A549 (cell line): ENCODE data around the gene LCP1. TPM values are rescaled to one million over a fixed set of nuclear protein-coding genes. Genes with fewer than 3 reads are reported as not detected.

Experiments used
- ATAC-seq, 2 experiments: fragments of 200-7000 bp in 1 of 2; fragments of >200 bp in 1 of 2; cut with Nextera tagmentation in 1 of 2; cut with Tn5 transposase in 1 of 2; 3 replicates each; pipeline versions ENCODE4 v1.8.0 to v1.9.1; 2018 to 2020; ENCODE audit warnings: mild to moderate bottlenecking in 1 of 2, moderate library complexity in 1 of 2
- CTCF ChIA-PET: fragments of 300-600 bp; sonication (Branson Sonifier 250); formaldehyde crosslinking; extraction: SDS; loops from one replicate; lab custom pipeline; 2021; ENCODE audit warnings: antibody characterized with exemption, inconsistent platforms; lab: Yijun Ruan, JAX
- POLR2A ChIA-PET: fragments of 350-600 bp; formaldehyde crosslinking; extraction: SDS; loops from one replicate; lab custom pipeline; 2021; ENCODE audit warnings: antibody characterized with exemption, inconsistent platforms; lab: Yijun Ruan, JAX
- DNase-seq, 2 experiments: peaks; one replicate each; pipeline versions ENCODE4 v3.0.0 to v3.0.0-alpha.2; 2011 to 2016; ENCODE audit warnings: low read depth in 1 of 2, low spot score in 1 of 2
- FAIRE-seq: peaks from 2 replicates; lab custom pipeline; 2011; peaks lifted over from hg19 to GRCh38; lab: Jason Lieb, UNC
- H3K27ac ChIP-seq, 2 experiments: fragments of >200 bp; sonication (Bioruptor Twin); formaldehyde crosslinking; 3 replicates each; pipeline ENCODE4 v1.5.1; 2016 to 2017
- H3K4me1 ChIP-seq: fragments of >200 bp; sonication (Bioruptor Twin); formaldehyde crosslinking; 3 replicates; pipeline ENCODE4 v1.6.1; 2016
- H3K4me2 ChIP-seq: fragments of >200 bp; sonication (Bioruptor Twin); formaldehyde crosslinking; 3 replicates; pipeline ENCODE4 v1.6.1; 2016
- H3K4me3 ChIP-seq: fragments of >200 bp; sonication (Bioruptor Twin); formaldehyde crosslinking; 3 replicates; pipeline ENCODE4 v1.5.1; 2016
- H3K9me3 ChIP-seq: fragments of >200 bp; sonication (Bioruptor Twin); formaldehyde crosslinking; 3 replicates; pipeline ENCODE4 v1.6.1; 2016
- CBX8 ChIP-seq: fragments of 200-600 bp; sonication (generic); IDR thresholded peaks from 2 replicates; pipeline ENCODE4 v1.6.1; 2016
- CEBPB ChIP-seq, 2 experiments: fragments of >200 bp in 1 of 2; sonication (Bioruptor Twin) in 1 of 2; formaldehyde crosslinking in 1 of 2; IDR thresholded peaks; 2 replicates each; pipeline ENCODE4 v1.6.1; 2012 to 2016
- CHD4 ChIP-seq: fragments of 200-600 bp; sonication (generic); IDR thresholded peaks from 2 replicates; pipeline ENCODE4 v1.6.1; 2016; ENCODE audit warnings: antibody characterized with exemption, mild to moderate bottlenecking, borderline replicate concordance
- EP300 ChIP-seq, 2 experiments: fragments of >200 bp; sonication (Bioruptor Twin); formaldehyde crosslinking; IDR thresholded peaks; 2 replicates in 1 of 2; 3 replicates in 1 of 2; pipeline ENCODE4 v1.6.1; 2016 to 2017
- FOSB ChIP-seq: fragments of 250-450 bp; sonication (Bioruptor Pico); IDR thresholded peaks from 2 replicates; pipeline ENCODE4 v1.5.0; 2020; ENCODE audit warnings: mild to moderate bottlenecking, moderate library complexity
- HDAC2 ChIP-seq: fragments of 200-600 bp; sonication (generic); IDR thresholded peaks from 2 replicates; pipeline ENCODE4 v1.6.1; 2016
- HEYL ChIP-seq: fragments of 250-450 bp; sonication (Bioruptor Pico); IDR thresholded peaks from 2 replicates; pipeline ENCODE4 v1.8.0; 2021; ENCODE audit warnings: mild to moderate bottlenecking, moderate library complexity
- HOXA7 ChIP-seq: fragments of 250-450 bp; sonication (Bioruptor Pico); IDR thresholded peaks from 2 replicates; pipeline ENCODE4 v1.5.0; 2020; ENCODE audit warnings: mild to moderate bottlenecking, moderate library complexity
- HOXB13 ChIP-seq: fragments of 250-450 bp; sonication (Bioruptor Pico); IDR thresholded peaks from 2 replicates; pipeline ENCODE4 v1.5.0; 2020; ENCODE audit warnings: low read depth, mild to moderate bottlenecking, moderate library complexity
- HOXB5 ChIP-seq: fragments of 250-450 bp; sonication (Bioruptor Pico); IDR thresholded peaks from 2 replicates; pipeline ENCODE4 v1.5.0; 2020; ENCODE audit warnings: mild to moderate bottlenecking, moderate library complexity
- JUN ChIP-seq, 2 experiments: fragments of >200 bp; sonication (Bioruptor Twin); formaldehyde crosslinking; IDR thresholded peaks; 2 replicates in 1 of 2; 3 replicates in 1 of 2; pipeline ENCODE4 v1.6.1; 2016 to 2017
- JUNB ChIP-seq: fragments of >200 bp; sonication (Bioruptor Twin); formaldehyde crosslinking; IDR thresholded peaks from 2 replicates; pipeline ENCODE4 v1.6.1; 2016
- MAZ ChIP-seq: fragments of 150-350 bp; IDR thresholded peaks from 2 replicates; pipeline ENCODE4 v1.6.1; 2014; ENCODE audit warnings: antibody characterized with exemption, low read depth, low read length, borderline replicate concordance
- NFE2L2 ChIP-seq: fragments of 150-350 bp; conservative IDR thresholded peaks from 2 replicates; pipeline ENCODE4 v1.6.1; 2014; ENCODE audit warnings: low read length
- NPAS2 ChIP-seq: fragments of 250-450 bp; sonication (Bioruptor Pico); IDR thresholded peaks from 2 replicates; pipeline ENCODE4 v1.8.0; 2022; ENCODE audit warnings: mild to moderate bottlenecking, moderate library complexity, borderline replicate concordance
- NR3C1 ChIP-seq: fragments of >200 bp; sonication (Bioruptor Twin); formaldehyde crosslinking; IDR thresholded peaks from 3 replicates; pipeline ENCODE4 v1.6.1; 2017
- POLR2A ChIP-seq: IDR thresholded peaks from 2 replicates; pipeline ENCODE4 v1.6.1; 2012; ENCODE audit warnings: mild to moderate bottlenecking, low read length
- RARB ChIP-seq: fragments of 250-450 bp; sonication (Bioruptor Pico); IDR thresholded peaks from 2 replicates; pipeline ENCODE4 v1.8.0; 2021; ENCODE audit warnings: mild to moderate bottlenecking, moderate library complexity
- RCOR1 ChIP-seq: fragments of 150-350 bp; IDR thresholded peaks from 2 replicates; pipeline ENCODE4 v1.6.1; 2014; ENCODE audit warnings: antibody characterized with exemption, low read length, low read depth
- RFX5 ChIP-seq: fragments of 450-650 bp; IDR thresholded peaks from 2 replicates; pipeline ENCODE4 v1.7.1; 2014; ENCODE audit warnings: antibody characterized with exemption, mild to moderate bottlenecking, moderate library complexity
- RNF2 ChIP-seq: fragments of 200-600 bp; sonication (generic); IDR thresholded peaks from 2 replicates; pipeline ENCODE4 v1.6.1; 2016; ENCODE audit warnings: low read depth, mild to moderate bottlenecking, antibody characterized with exemption, moderate library complexity, borderline replicate concordance
- SREBF2 ChIP-seq: fragments of 450-650 bp; IDR thresholded peaks from 2 replicates; pipeline ENCODE4 v1.6.1; 2014; ENCODE audit warnings: mild to moderate bottlenecking, moderate library complexity
- TFCP2L1 ChIP-seq: fragments of 250-450 bp; sonication (Bioruptor Pico); IDR thresholded peaks from 2 replicates; pipeline ENCODE4 v1.5.0; 2021; ENCODE audit warnings: mild to moderate bottlenecking
- ZC3H11A ChIP-seq: fragments of 450-650 bp; IDR thresholded peaks from 2 replicates; pipeline ENCODE4 v1.6.1; 2014; ENCODE audit warnings: antibody characterized with exemption, mild to moderate bottlenecking
- ZNF302 ChIP-seq: fragments of 250-450 bp; sonication (Bioruptor Pico); IDR thresholded peaks from 2 replicates; pipeline ENCODE4 v1.9.0; 2021; ENCODE audit warnings: inconsistent platforms, mild to moderate bottlenecking, moderate library complexity
- WGBS: methylation state at CpG from one replicate; pipeline ENCODE4 v1.1.6; 2017; ENCODE audit errors: missing lambda C conversion rate; 5-methylcytosine and 5-hydroxymethylcytosine counted together
- polyA plus RNA-seq, 4 experiments: library from polyadenylated mRNA; depleted of rRNA in 3 of 4; stranded (reverse); fragments of >200 nt; fragmentation: RNase III in 1 of 4; extraction: RNeasy Plus Mini Kit Qiagen cat#74134 plus additional on column Dnase treatment in 1 of 4; gene quantifications; 2 replicates in 3 of 4; 3 replicates in 1 of 4; pipeline ENCODE4 v1.2.3, GENCODE V29; 2011 to 2017
- TF ChIP-seq, protein P1 (sequence below): IDR thresholded peaks from 2 replicates; pipeline ENCODE4 v1.6.1; 2012
- TF ChIP-seq, protein P2 (sequence below): fragments of 200-600 bp; sonication (generic); IDR thresholded peaks from 2 replicates; pipeline ENCODE4 v1.6.1; 2016; ENCODE audit warnings: antibody characterized with exemption, mild to moderate bottlenecking, moderate library complexity
- TF ChIP-seq, protein P3 (sequence below): IDR thresholded peaks from 2 replicates; pipeline ENCODE4 v1.6.1; 2012; ENCODE audit warnings: low read depth, borderline replicate concordance
- TF ChIP-seq, protein P4 (sequence below): fragments of 150-350 bp; IDR thresholded peaks from 2 replicates; pipeline ENCODE4 v1.6.1; 2014; ENCODE audit warnings: low read depth, mild to moderate bottlenecking, low read length
- TF ChIP-seq, protein P5 (sequence below): fragments of >200 bp; sonication (Bioruptor Twin); formaldehyde crosslinking; IDR thresholded peaks from 3 replicates; pipeline ENCODE4 v1.6.1; 2016

The LCP1 gene
- polyA plus RNA-seq, 2 of the 4 experiments (the other 2 are of a cell fraction), result 0.09 to 0.19 TPM

DNA sequence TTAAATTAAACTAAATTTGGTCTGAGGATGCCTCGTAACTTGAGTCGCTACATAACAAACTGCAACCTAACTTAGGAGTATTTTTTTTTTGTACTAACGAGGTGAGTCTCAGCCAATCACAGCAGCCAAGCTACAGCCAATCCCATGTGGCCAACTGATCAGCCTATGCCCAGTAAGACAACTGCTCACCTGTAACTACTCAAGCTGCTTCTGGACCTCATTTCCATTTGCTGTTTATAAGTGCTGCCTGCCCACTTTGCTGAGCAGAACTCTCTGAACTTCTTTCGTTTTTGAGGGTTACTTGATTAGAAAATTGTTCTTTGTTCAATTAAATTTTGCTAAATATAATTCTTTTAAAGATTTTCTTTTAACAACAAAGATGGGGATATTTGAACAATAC, 81.0 kb downstream of the LCP1 start:
- ChIA-PET POLR2A (no interaction called here), CTCF (no interaction called here)
- H3K27ac ChIP-seq, result no peak overlapping the region
- WGBS, result 61% methylated on average over 4 of the region's 4 CpGs
- no peak overlapping the region for H3K4me3 ChIP-seq
- no peak overlapping the region for H3K4me2 ChIP-seq
- TF ChIP-seq HOXB13 (CRISPR knock-in tag) (no peak), JUN (IDR thresholded peaks at IDR 0.05) (no peak), NR3C1 (no peak), SREBF2 (no peak), CEBPB (IDR thresholded peaks at IDR 0.05) (no peak), HOXA7 (no peak), HEYL (CRISPR knock-in tag) (no peak), NPAS2 (CRISPR knock-in tag) (no peak), EP300 (IDR thresholded peaks at IDR 0.05) (no peak), NFE2L2 (no peak), HOXB5 (CRISPR knock-in tag) (no peak), HDAC2 (no peak), RCOR1 (no peak), ZC3H11A (no peak), RNF2 (no peak), TFCP2L1 (CRISPR knock-in tag) (no peak), RFX5 (no peak)
- TF ChIP-seq, protein P1, sequence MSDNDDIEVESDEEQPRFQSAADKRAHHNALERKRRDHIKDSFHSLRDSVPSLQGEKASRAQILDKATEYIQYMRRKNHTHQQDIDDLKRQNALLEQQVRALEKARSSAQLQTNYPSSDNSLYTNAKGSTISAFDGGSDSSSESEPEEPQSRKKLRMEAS, result no peak
- peaks cover 19% of the 10 kb centered on the region; the same call in 2 of the 3 replicates for H3K4me1 ChIP-seq
- FAIRE-seq (no peak), ATAC-seq (no peak), DNase-seq (no peak)
- H3K9me3 ChIP-seq, result no peaks in the 10 kb centered on the region

DNA sequence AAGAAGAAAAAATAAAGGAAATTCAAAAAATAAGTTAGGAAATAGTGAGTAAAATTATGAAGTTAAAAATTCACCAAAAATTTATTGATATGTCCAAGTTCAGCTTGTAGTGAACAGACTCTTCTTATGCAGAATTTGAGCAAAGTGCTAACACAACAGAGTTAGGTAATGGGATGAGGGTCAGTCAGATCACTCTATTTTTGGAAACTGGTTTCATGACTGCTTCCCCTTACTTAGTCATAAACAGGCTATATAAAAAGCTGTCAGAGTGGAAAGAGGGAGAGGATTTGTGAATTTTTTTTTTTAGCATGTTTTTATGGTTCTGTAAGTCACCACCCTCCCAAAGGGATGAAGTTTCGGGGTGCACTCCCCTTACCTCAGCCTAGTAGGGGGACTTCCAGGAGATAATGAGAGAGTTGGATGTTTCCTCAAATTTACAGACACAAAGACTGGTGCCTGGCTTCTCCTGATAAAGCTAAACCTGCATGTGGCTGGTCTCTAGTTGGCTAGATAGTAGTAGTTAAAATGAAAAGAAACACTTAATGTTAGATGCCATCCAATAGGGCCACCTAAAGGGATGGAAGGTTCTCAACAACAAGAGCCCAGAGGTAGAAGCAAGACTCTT, 81.7 kb downstream of the LCP1 start:
- ATAC-seq (no peak), FAIRE-seq (no peak), DNase-seq (no peak)
- no peak overlapping the region for H3K4me2 ChIP-seq
- H3K4me1 ChIP-seq, result peaks cover 19% of the 10 kb centered on the region; the same call in 2 of the 3 replicates
- ChIA-PET CTCF (no interaction called here), POLR2A (no interaction called here)
- TF ChIP-seq, protein P2, sequence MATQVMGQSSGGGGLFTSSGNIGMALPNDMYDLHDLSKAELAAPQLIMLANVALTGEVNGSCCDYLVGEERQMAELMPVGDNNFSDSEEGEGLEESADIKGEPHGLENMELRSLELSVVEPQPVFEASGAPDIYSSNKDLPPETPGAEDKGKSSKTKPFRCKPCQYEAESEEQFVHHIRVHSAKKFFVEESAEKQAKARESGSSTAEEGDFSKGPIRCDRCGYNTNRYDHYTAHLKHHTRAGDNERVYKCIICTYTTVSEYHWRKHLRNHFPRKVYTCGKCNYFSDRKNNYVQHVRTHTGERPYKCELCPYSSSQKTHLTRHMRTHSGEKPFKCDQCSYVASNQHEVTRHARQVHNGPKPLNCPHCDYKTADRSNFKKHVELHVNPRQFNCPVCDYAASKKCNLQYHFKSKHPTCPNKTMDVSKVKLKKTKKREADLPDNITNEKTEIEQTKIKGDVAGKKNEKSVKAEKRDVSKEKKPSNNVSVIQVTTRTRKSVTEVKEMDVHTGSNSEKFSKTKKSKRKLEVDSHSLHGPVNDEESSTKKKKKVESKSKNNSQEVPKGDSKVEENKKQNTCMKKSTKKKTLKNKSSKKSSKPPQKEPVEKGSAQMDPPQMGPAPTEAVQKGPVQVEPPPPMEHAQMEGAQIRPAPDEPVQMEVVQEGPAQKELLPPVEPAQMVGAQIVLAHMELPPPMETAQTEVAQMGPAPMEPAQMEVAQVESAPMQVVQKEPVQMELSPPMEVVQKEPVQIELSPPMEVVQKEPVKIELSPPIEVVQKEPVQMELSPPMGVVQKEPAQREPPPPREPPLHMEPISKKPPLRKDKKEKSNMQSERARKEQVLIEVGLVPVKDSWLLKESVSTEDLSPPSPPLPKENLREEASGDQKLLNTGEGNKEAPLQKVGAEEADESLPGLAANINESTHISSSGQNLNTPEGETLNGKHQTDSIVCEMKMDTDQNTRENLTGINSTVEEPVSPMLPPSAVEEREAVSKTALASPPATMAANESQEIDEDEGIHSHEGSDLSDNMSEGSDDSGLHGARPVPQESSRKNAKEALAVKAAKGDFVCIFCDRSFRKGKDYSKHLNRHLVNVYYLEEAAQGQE, result no peak
- no peak for TF ChIP-seq NR3C1
- no peak for TF ChIP-seq CBX8
- no peak for TF ChIP-seq RARB (CRISPR knock-in tag)
- no peak for TF ChIP-seq CHD4
- TF ChIP-seq, protein P1, result no peak
- TF ChIP-seq CEBPB (IDR thresholded peaks at IDR 0.05), result no peak
- TF ChIP-seq, protein P3, sequence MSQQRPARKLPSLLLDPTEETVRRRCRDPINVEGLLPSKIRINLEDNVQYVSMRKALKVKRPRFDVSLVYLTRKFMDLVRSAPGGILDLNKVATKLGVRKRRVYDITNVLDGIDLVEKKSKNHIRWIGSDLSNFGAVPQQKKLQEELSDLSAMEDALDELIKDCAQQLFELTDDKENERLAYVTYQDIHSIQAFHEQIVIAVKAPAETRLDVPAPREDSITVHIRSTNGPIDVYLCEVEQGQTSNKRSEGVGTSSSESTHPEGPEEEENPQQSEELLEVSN, result no peak
- TF ChIP-seq MAZ, result no peak
- no peak for TF ChIP-seq RNF2
- TF ChIP-seq NFE2L2, result no peak
- no peak for TF ChIP-seq TFCP2L1 (CRISPR knock-in tag)
- no peak for TF ChIP-seq HDAC2
- TF ChIP-seq ZNF302, result no peak
- no peak for TF ChIP-seq JUN (IDR thresholded peaks at IDR 0.05)
- TF ChIP-seq FOSB (CRISPR knock-in tag), result no peak
- TF ChIP-seq, protein P4, sequence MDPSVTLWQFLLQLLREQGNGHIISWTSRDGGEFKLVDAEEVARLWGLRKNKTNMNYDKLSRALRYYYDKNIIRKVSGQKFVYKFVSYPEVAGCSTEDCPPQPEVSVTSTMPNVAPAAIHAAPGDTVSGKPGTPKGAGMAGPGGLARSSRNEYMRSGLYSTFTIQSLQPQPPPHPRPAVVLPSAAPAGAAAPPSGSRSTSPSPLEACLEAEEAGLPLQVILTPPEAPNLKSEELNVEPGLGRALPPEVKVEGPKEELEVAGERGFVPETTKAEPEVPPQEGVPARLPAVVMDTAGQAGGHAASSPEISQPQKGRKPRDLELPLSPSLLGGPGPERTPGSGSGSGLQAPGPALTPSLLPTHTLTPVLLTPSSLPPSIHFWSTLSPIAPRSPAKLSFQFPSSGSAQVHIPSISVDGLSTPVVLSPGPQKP, result no peak
- TF ChIP-seq, protein P5, sequence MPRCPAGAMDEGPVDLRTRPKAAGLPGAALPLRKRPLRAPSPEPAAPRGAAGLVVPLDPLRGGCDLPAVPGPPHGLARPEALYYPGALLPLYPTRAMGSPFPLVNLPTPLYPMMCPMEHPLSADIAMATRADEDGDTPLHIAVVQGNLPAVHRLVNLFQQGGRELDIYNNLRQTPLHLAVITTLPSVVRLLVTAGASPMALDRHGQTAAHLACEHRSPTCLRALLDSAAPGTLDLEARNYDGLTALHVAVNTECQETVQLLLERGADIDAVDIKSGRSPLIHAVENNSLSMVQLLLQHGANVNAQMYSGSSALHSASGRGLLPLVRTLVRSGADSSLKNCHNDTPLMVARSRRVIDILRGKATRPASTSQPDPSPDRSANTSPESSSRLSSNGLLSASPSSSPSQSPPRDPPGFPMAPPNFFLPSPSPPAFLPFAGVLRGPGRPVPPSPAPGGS, result no peak
- TF ChIP-seq POLR2A, result no peak
- no peak for TF ChIP-seq JUNB
- H3K27ac ChIP-seq, result no peak overlapping the region
- no peaks in the 10 kb centered on the region for H3K9me3 ChIP-seq
- H3K4me3 ChIP-seq, result no peak overlapping the region
- 38% methylated on average over 1 of the region's 1 CpG for WGBS
